NCI-H510A (cell line): ENCODE results near the gene CDK6.

Experiments used
- DNase-seq: peaks from one replicate; lab custom pipeline; 2025; lab: John Stamatoyannopoulos, UW

CDK6 gene

GRCh38 chr7:92680442-92680841 lies 155.9 kb downstream of the CDK6 start:
- no peak for DNase-seq

GRCh38 chr7:92678291-92678920 lies 158.0 kb downstream of the CDK6 start:
- DNase-seq: peak; percentile 17

- peak; percentile 11 for DNase-seq
Measured at GRCh38 chr7:92674379-92674778, 162.0 kb downstream of the CDK6 start.

- DNase-seq: no peak
Measured at GRCh38 chr7:92671505-92672169, 164.7 kb downstream of the CDK6 start.

- DNase-seq: no peak
Measured at GRCh38 chr7:92670204-92670851, 166.0 kb downstream of the CDK6 start.

- no peak for DNase-seq
Measured at GRCh38 chr7:92669616-92670165, 166.7 kb downstream of the CDK6 start.

GRCh38 chr7:92668564-92668963 lies 167.8 kb downstream of the CDK6 start:
- no peak for DNase-seq

- no peak for DNase-seq
Measured at GRCh38 chr7:92667816-92668535, 168.4 kb downstream of the CDK6 start.

GRCh38 chr7:92665926-92666325 lies 170.4 kb downstream of the CDK6 start:
- DNase-seq: no peak

- no peak for DNase-seq
Measured at GRCh38 chr7:92661651-92662050, 174.7 kb downstream of the CDK6 start.

- DNase-seq: no peak
Measured at GRCh38 chr7:92658671-92659070, 177.7 kb downstream of the CDK6 start.

- no peak for DNase-seq
Measured at GRCh38 chr7:92657391-92657790, 179.0 kb downstream of the CDK6 start.

GRCh38 chr7:92656121-92656520 lies 180.3 kb downstream of the CDK6 start:
- no peak for DNase-seq

GRCh38 chr7:92655346-92655884 lies 181.0 kb downstream of the CDK6 start:
- DNase-seq: no peak

- no peak for DNase-seq
Measured at GRCh38 chr7:92653136-92653535, 183.2 kb downstream of the CDK6 start.

GRCh38 chr7:92652536-92652935 lies 183.8 kb downstream of the CDK6 start:
- no peak for DNase-seq

- no peak for DNase-seq
Measured at GRCh38 chr7:92650391-92650790, 186.0 kb downstream of the CDK6 start.

GRCh38 chr7:92648067-92648466 lies 188.3 kb downstream of the CDK6 start:
- DNase-seq: no peak

GRCh38 chr7:92647652-92648051 lies 188.7 kb downstream of the CDK6 start:
- no peak for DNase-seq

GRCh38 chr7:92647011-92647625 lies 189.3 kb downstream of the CDK6 start:
- no peak for DNase-seq
